GM19035 (cell line): ENCODE measurements around the gene RCE1.

Source experiments
- ATAC-seq: cut with Tn5 transposase; IDR thresholded peaks from one replicate; pipeline ENCODE4 v1.9.1; 2021; ENCODE audit not compliant: unreplicated experiment

The RCE1 gene

DNA sequence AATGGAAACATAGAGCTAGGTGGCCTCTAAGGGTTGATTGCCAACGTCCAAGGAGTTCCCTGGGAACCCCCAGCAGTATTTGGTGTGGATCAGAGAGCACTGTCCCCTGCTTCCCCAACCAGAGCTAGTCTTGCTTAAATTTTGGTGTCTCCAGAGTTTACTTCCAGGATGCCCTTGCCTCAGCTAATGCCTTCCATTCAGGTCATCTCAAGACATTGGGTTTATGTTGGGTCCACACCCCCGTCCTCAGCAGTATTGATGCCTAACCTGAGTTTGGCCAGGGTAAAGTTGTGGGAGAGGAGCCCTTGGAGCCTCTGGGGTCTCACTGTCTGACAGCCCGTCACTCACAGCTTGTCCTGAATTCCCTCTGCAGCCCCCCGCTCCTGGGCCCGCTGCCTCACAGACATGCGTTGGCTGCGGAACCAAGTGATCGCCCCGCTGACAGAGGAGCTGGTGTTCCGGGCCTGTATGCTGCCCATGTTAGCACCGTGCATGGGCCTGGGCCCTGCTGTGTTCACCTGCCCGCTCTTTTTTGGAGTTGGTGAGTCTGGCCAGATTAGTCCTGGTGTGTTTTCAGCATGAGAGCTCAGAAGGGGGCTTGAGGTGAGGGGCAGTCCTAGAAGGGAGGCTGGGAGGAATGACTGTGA lies 1.4 kb downstream of the RCE1 start:
- ATAC-seq = no peak

DNA sequence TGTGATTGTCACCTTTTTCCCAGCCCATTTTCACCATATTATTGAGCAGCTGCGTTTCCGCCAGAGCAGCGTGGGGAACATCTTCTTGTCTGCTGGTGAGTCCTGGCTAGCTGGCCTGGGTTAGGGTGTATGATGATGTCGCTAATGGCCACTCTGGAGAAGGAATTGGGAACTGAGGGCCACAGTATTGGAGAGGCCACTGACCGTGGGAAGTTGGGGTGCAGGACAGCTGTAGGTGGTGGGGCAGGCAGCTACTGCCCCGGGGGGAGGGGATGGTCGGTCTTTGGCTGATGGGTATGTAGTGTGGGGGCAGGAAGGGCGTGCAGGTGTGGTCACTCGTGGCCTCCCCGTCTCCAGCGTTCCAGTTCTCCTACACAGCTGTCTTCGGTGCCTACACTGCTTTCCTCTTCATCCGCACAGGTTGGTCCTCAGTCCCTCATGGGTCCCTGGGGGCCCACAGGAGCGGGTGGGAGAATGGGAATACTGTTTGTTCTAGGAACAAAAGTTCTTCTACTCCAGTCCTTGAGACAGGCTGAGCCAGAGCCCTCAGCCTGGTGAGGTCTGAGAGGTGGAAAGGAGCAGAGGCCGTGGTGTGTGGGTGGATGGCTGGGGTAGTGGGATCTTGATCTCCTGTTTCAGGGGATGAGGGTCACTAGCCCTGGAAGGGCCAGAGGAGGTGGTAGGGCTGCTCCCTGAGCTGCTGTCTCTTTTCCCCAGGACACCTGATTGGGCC lies 2.1 kb downstream of the RCE1 start:
- ATAC-seq = no peak

DNA sequence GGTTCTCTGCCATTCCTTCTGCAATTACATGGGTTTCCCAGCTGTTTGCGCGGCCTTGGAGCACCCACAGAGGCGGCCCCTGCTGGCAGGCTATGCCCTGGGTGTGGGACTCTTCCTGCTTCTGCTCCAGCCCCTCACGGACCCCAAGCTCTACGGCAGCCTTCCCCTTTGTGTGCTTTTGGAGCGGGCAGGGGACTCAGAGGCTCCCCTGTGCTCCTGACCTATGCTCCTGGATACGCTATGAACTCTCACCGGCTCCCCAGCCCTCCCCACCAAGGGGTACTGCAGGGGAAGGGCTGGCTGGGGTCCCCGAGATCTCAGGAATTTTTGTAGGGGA lies 2.6 kb downstream of the RCE1 start:
- no peak for ATAC-seq

DNA sequence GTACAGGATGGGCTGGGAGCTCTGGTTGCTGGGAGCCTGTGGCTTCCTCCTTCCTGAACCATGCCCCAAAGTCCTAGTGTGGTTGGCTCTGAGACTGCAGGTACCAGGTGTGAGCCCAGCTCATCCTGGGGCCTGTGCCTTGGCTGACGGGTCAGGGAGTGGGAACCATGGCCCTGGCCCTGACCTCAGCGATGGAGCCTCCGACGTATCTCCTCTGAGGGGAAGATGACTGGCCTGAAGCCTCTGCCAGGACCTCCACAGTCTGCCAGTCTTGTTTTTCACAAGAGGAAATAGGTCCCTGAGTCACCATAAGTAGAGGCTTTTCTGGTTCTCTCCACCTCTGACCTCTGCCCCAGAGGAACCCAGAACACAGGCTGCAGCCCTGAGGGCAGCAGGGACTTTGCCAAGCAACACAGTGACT lies 3.4 kb downstream of the RCE1 start:
- ATAC-seq = no peak

DNA sequence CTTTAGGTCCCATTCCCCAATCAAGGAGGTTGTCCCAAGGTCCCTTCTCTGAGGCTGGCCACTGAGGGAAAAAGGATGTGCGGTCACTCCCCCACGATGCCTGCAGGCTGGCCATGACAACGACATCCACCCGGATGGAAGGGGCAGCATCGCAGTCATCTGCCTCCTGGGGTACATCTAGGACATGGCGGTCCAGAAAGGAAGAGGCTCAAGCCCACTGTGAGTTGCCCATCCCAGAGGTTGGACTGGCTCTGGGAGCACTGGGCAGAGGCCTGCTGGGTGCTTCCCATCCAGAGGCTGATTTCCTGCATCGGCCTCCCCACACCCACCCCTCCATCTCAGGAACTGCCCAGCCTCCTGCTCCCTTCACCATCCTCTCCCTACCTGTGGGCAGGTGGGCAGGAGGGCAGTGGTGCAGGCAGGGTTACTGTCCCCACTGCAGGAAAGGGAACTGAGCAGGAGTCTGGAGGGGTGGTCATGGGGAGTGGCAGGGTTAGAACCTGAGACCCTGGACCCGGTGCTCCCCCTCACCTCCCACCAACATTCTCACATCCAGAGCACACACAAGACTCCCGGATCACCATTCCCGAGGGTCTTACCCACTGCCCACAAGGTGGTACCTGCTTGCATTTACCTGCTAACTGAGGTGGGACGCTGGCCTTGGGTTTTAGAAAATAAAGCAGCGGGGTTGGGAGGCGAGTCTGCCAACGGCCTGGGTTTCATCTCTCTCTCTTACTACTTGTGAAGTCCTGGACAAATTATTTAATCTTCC lies 4.4 kb downstream of the RCE1 start:
- ATAC-seq = no peak

DNA sequence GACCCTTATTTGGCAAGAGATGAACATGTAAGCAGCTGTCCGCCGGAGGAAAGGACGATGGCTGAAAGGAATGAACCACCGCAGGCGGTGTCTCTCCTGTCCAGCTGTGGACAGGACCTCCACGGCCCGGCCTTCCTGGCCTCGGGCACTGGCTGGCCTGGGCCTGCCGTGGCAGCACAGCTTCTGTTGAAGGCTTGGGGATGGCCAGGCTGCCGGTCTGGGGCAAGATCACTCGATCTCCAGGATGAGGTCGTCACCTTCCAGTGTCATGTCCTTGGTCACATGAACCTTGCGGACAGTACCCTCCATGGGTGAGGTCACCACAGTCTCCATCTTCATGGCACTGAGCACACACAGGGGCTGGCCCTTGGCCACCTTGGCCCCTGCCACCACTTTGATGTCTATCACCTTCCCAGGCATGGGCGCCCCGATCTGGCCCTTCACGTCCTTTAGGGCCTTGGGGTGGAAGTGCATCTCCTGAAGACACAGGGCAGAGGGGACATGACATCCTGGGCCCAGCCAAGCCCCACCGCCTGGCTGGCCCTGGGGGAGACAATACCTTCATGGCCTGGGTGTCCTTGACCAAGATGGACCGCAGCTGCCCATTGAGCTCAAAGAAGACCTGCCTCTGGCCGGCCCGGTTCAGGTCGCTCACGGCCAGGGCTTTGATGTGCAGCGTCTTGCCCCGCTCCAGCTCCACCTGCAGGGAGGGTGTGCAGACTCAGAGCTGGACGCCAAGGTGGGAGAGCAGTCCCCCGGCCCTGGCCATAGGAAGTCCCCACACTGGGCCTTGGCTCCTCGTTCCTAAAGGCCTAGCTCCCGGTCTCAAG lies 5.6 kb downstream of the RCE1 start:
- ATAC-seq = no peak

DNA sequence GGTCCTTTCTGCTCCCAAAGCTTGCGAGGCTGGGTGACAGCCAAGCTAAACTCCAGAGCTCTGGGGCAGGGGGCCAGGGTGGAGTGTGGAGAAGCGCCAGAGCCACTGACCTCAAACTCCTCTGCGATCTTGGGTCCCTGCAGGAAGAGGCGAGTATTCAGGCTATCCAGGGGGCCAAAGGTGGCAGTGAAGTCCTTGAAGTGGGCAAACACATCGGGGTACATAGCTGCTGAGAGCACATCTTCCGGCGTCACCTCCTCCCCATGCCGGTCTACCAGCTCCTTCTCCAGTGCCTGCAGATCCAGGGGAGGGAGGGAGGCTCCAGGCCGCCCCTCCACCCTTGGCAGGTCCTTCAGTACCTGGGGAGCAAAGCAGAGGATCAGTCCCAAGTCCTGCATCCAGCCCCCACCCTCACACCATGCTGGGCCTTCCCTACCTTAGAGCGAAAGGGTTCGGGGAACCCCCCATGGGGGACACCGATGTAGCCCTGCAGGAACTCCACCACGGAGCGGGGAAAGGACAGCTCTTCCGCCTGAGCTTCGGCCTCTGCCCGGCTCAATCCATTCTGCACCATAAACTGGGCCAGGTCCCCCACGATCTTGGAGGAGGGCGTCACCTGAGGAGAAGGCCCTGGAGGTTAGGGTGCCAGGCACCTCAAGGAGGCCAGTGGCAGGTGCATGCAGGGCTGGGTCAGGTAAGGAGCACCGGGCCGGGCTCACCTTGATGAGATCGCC lies 6.4 kb downstream of the RCE1 start:
- ATAC-seq = no peak

DNA sequence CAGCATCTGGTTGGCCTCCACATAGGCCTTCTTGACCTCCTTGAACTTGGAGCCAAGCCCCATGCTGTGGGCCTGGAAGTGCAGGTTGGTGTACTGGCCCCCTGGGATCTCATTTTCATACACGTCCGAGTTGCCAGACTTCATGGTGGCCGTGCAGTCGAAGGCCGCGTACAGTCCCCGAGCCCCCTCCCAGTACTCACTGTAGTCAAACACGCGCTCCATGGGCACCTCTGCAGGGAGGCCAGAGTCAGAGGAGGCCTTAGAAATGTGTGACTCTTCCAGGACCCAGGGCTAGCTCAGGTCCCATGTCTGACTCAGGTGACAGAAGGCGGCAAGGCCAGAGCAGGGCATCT lies 7.0 kb downstream of the RCE1 start:
- ATAC-seq = no peak

DNA sequence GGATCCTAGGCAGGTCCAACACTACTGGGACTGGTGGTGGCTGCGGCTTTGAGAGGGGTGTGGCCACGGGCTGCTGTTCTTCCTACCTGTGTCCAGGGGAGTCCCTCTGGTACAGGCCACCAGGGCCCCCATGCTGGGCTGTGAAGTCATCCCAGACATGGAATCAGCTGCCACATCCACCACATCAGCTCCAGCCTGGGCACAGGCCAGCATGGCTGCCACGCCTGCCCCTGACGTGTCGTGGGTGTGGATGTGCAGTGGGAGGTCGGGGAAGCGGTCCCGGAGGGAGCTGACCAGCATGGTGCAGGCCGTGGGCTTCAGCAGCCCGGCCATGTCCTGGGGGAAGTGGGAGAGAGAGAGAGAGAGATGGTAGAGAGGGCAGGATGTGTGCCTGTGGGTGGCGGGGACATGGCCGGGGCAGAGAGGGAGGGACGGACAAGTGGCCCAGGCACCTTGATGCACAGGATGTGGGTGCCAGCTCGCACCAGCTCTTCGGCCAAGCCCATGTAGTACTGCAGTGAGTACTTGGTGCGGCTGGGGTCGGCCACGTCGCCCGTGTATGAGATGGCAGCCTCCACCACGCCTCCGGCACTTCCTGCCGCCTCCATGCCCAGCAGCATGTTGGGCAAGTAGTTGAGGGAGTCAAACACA lies 7.5 kb downstream of the RCE1 start:
- ATAC-seq = no peak

DNA sequence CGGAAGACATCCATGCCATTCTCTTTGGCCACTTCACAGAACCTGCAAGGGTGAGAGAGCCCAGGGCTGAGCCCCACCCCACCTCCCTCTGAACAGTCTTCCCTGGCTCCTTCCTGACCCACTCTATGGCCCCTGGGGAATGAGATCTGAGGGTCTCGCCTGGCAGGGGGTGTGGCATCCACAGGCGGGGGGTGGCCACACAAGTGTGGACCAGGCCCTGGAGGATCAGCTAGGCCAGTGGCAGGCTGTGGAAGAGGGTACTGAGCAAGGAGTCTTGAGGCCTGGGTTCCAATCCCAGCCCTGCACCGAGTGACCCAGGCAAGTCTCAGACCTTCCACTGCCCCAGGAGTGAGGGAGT lies 8.0 kb downstream of the RCE1 start:
- ATAC-seq = no peak

DNA sequence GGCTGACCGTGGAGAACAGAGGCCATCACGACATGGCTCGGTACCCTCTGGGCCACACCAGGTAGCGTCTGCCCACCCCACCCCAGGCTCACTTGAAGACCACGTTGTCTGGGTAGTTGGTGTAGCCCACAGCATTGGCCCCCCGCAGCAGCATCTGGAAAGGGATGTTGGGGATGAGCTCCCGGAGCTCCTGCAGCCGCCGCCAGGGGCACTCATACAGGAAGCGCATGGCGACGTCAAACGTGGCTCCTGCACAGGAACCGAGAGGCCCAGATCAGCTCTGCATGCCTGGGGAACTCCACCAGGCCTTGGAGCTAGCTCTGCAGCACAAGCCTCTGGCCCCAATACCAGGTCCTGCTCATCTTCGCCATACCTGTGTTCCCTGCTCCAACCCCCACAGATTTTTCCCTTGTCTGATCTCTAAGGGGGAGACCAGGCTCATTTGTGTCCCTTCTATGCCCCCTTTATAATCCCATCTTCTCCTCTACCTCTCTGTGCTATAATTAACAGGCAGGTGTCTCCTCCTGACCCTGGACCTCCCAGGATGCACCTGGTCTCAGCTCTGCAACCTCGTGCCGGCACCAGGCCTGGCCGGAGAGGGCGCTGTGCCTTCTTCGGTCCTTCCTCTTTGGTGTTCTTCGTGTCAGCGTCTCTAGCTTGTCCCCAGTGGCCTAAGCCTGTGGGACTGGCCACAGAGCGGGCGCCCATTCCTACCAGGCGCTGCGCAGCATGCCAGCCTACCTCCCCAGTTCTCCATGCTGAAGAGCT lies 8.6 kb downstream of the RCE1 start:
- no peak for ATAC-seq

DNA sequence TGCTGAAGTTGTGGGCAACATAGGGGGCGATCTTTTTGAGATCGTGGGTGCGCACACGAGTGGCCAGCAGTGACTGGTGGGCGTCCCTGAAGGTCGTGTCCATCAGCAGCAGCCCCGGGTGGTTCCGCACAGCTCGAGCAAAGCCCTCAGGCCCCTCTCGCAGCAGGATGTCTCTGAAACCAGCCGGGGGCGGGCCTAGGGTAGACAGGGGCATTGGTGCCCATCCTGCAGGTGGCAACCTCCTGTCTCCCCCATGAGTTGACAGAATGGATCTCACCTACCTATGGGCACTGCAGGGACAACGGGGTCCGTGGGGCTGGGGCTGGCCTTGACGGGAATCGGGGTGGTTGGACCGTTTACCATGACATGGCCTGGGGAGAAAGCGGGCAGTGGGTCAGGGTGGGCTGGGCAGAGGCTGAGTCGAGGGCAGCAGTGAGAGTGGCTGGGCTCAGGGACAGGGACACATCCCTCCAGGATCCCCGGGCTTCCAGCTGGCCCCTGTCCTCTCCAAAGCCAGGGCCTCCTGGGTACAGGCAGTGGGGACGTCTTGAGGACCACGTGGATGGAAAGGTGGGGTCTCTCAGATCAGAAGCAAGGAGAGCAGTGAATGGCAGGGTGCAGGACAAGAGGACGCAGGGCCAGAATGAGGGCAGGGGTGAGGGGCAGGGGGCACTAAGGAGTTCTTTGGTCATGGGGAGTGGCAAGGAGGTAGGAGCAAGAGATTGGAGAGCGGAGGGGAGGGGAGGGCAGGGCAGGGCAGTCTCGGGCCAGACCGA lies 9.4 kb downstream of the RCE1 start:
- no peak for ATAC-seq

DNA sequence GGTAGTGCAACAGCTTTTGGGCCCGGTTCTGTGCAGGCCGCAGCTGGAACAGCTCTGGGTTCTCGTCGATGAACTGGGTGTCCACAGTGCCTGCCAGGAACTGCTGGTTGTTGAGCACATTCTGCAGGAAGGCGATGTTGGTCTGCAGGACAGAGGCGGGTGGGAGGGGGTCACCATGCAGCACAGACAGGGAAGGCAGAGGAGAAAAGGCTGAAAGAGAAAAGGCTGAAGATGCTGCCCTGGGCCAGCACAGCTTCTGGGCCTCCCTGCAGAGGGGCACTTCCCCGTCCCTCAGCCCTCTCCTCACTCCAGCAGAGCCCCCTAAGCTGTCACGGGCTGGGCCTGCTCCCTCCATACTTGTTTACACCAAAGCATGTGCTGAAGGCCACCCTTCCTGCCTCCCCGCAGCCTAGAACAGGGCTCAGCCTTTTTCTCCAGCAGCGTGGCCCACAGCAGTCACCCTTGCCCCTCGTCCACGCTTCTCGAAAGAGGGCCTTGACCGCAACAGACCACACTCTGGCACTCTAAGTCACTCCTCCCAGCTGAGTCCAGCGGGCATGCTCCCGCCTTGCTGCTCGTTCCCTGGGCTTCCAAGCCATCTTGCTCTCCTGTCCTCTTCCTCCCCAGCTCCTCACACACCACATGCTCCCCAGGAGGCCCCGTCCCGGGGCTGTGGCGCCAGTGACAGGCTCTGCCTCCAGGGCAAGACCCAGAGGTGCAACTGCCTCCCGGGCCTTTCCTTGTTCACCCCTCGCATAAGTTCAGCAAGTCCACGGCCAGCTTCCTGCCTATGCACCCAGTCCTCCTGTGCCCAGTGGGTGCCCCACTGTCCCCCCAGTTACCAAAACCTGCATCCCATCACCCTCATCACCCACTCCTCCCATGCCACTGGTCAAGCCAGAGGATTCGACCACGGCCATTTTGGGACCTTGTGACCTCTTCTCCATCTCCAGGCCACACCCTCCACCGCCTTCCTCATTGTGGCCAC lies 10.3 kb downstream of the RCE1 start:
- ATAC-seq = no peak

DNA sequence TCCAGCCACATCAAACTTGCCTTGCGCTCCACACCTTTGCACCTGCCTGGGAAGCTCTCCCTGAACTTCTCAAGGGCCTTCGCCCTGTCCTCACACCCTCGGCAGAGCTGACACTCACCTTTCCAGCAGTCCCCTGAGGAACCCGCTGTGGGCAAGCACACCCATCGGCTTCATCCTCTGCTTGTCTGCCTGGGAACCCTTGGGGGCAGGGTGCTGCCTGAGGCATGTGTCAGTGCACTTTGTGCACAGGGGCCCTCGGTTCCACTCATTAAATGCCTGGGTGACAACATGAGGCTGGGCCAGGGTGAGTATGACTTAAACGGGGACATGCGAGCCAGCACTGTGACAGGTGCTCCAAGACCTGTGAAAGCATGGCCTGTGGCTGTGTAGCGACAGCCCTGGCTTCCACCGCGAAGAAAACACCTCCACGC lies 11.0 kb downstream of the RCE1 start:
- no peak for ATAC-seq

DNA sequence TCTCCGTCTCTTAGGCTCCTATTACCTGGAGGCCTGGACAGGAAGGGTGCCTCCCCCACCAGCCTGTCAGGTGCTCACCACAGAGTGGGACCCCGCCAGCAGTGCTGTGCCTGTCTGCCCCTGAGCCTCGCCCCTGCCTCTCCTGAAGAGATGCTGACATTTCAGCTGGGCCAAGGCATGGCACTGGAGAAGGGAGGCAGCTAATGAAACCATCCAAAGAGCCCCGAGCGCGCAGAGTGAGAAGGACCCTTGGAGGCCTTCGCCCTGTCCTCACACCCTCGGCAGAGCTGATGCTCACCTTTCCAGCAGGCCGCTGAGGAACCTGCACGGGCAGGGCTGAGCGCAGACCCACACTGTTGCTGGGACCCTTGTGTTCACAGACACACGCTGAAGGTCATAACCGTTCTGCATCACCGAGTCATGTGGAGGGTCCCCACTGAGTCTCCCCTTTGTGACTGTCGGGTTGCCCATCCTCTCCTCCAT lies 11.5 kb downstream of the RCE1 start:
- ATAC-seq = no peak

DNA sequence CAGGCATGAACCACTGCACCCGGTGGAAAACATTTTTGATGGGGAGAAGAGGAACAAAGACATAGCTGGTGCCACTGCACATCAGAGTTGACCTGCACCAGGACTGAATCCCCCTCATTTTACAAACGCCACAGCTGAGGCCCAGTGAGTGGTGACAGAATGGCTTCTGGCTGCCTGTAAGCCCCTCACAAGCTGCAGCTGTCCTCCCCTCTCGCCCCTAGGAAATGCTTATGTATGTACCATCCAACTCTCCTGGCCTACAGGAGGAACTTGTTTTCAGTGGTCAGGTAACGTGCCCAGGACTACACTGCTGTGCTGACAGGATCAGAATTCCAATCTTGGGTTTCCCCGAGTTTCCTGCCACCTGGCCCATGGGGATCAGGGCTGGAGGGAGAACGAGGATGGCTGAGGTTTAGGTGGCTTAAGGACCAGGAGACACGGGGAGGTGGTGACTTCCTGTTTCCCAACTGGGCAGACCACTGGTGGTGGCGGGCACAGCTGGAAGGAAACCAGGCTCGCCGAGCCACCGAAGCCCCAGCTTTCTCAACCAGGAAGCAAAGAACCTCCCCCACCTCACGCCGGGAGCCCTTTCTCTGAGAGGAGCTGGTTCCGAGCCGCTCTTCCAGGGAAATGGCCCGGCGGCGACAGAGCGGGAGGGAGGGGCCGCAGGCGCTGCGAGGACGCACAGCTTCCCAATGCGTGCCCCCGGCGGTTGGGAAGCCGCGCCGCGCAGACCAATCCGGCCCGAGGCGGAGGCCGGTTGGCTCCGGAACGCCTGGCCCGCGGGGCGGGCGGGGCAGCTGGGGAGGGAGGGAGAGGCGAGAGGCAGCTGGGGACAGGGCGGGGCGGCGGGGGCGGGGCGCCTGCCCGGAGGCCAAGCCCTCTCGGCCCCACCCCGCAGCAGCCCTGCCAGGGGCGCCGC lies 12.6 kb downstream of the RCE1 start:
- peak; percentile 63 for ATAC-seq
